Omental fat pad (tissue), 4 donors: ENCODE measurements around the gene RCC1. TPM values are rescaled to one million over a fixed set of nuclear protein-coding genes. Genes with fewer than 3 reads are reported as not detected.
"Not testable (repeated sequence)": the region's sequence is repeated elsewhere in the genome, so short reads cannot be mapped to it uniquely, and the experiment has no call there.

Experiments used
- ATAC-seq: fragments of 150-250 bp; one replicate; pipeline ENCODE4 v1.9.1; 2016; ENCODE audit warnings: mild to moderate bottlenecking, moderate library complexity; ENCODE audit not compliant: low FRiP score
- DNase-seq: peaks from one replicate; pipeline ENCODE4 v3.0.0-alpha.2; 2019; ENCODE audit warnings: low spot score
- total RNA-seq, 4 donors: library from RNA; depleted of rRNA; stranded (reverse); fragments of >200 nt; gene quantifications; one replicate each; pipeline ENCODE4 v1.1.0, GENCODE V29; 2016
- TF ChIP-seq, protein P1 (sequence below), 3 donors: fragments of 450-650 bp; IDR thresholded peaks; one replicate each; pipeline ENCODE4 v1.5.1; 2016 to 2017; ENCODE audit warnings: antibody characterized with exemption in 3 of 3, mild to moderate bottlenecking in 3 of 3, moderate library complexity in 2 of 3

Gene RCC1
- total RNA-seq, 4 donors from 2014 or later: 15.3 to 32.9 (median 22.1) TPM

DNA sequence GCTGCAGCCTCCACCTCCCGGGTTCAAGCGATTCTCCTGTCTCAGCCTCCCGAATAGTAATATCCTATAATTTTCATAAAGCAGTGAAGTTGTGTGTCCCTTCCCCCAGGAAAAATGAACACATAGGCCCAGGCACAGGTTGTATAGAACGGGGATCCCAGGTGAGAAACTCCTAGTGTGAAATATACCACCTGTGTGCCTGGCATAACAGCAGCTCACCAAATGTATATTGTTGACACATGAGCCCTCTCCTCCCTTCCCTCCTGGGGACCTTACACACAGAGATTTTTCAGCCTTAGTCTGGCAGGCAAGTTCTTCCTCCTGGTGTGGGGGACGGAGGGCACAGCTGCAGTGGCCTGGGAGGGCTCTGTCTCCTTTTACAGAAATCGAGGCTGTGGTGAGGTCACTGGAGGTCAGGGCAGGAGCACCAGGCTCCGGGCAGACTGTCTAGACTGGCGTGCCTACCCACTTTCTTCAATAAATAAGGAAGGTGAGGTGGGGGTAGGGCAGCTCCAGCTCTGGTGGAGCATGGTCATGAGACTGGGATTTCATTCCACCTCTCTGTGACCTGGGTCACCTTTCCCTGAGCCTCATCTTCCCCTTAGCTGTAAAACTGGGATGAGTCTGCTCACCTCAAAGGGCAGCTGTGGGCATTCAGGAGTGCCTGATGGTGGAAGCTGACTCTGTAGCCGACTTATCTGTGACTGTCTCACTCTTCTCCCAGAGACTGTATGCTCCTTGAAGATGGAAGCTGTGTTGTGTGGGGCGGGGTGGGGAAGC, 14.3 kb downstream of the RCC1 start:
- TF ChIP-seq, protein P1, sequence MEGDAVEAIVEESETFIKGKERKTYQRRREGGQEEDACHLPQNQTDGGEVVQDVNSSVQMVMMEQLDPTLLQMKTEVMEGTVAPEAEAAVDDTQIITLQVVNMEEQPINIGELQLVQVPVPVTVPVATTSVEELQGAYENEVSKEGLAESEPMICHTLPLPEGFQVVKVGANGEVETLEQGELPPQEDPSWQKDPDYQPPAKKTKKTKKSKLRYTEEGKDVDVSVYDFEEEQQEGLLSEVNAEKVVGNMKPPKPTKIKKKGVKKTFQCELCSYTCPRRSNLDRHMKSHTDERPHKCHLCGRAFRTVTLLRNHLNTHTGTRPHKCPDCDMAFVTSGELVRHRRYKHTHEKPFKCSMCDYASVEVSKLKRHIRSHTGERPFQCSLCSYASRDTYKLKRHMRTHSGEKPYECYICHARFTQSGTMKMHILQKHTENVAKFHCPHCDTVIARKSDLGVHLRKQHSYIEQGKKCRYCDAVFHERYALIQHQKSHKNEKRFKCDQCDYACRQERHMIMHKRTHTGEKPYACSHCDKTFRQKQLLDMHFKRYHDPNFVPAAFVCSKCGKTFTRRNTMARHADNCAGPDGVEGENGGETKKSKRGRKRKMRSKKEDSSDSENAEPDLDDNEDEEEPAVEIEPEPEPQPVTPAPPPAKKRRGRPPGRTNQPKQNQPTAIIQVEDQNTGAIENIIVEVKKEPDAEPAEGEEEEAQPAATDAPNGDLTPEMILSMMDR (IDR thresholded peaks at IDR 0.05): no peak
- DNase-seq (no peak), ATAC-seq (no peak)

DNA sequence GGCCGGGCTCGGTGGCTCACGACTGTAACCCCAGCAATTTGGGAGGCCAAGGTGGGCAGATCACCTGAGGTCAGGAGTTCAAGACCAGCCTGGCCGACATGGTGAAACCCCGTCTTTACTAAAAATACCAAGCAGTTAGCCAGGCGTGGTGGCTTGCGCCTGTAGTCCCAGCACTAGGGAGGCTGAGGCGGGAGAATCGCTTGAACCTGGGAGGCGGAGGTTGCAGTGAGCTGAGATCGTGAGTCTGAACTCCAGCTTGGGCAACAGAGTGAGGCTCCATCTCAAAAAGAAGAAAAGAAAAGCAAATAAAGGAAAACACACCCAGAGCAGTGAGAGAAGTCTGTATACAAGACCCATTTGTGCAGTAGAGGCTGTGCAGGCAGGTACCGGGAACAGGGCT, 15.0 kb downstream of the RCC1 start:
- not testable (repeated sequence) for DNase-seq, ATAC-seq

DNA sequence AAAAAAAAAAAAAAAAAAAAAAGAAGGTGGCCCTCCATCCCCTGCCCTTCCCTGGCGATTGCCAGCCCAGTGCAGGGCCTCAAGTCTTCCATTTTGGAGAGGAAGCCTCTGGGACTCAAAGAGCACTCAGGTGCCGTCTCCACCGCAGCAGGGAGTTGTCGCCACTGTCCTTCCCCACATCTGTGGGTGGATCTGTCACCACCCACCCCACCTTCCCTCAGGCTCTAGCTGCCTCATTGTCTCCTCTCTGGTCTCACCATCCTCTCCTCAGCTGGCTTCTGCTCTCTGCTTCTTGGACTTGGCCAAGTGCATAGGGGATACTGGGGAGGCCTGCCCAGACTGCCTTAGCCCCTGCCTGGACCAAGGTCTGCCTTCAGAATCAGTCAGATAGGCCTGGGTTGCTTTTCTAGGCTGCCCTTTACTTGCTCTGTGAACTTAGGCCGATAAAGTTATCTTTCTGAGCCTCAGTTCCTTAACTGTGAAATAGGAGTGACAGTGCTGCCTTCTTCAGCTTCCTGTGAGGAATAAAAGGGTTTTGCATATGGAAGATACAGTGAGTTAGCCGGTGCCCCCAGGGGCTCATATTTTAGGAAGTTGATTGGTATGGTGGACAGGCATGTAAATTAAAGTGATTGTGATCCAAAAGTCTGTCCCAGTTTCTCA, 15.8 kb downstream of the RCC1 start:
- TF ChIP-seq, protein P1 (IDR thresholded peaks at IDR 0.05): no peak
- no peak for DNase-seq
- ATAC-seq: no peak

DNA sequence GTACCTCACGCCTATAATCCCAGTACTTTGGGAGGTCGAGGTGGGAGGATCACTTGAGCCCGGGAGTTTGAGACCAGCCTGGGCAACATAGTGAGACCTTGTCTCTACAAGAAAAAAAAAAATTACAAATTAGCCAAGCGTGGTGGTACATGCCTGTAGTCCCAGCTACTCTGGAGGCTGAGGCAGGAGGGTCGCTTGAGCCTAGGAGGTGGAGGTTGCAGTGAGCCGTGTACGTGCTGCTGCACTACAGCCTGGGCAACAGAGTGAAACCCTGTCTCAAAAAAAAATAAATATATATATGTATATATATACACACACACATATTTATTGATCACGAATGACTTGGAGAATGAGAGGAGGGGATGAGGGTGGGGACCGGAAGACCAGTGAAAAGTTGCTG, 16.7 kb downstream of the RCC1 start:
- DNase-seq, ATAC-seq: not testable (repeated sequence)

DNA sequence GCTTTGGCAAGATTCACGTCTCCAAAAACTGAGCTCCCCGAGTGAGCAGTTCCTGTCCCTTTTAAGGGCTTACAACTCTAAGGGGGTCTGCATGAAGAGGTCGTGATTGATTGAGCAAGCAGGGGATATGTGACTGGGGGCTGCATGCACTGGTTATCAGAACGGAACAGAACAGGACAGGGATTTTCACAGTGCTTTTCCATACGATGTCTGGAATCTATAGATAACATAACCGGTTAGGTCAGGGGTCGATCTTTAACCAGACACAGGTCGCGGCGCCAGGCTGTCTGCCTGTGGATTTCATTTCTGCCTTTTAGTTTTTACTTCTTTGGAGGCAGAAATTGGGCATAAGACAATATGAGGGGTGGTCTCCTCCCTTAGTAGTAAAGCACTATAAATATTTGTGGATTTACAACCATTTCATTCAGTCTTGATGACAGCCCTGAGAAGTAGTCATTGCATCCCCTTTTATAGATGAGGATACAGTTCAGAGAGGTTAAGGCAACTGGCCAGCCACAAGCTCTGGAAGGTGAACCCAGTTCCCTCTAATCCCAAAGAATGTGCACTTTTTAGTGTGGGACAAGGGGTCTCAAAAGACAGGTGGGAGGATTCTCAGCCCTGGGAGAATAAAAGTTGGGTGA, 19.3 kb downstream of the RCC1 start:
- ATAC-seq, DNase-seq: not testable (repeated sequence)

DNA sequence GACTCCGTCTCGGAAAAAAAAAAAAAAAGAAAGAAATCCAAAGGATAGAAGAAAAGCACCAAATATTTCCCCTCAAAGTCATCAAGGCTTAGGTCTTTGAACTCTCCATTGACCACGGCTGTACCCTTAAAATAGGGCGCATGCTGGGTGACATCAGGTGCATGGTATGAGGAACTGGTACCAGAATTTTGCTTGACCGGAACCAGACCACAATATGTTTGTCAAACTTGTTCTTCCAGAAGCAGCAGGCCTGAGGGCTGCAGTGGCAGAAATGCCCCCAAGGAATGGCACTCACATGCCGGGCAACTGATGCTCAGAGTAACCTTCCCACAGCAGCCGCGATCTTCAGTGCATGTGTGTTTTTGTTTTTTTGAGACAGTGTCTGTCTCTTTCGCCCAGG, 21.0 kb downstream of the RCC1 start:
- TF ChIP-seq, protein P1 (IDR thresholded peaks at IDR 0.05): no peak
- no peak for DNase-seq
- no peak for ATAC-seq

DNA sequence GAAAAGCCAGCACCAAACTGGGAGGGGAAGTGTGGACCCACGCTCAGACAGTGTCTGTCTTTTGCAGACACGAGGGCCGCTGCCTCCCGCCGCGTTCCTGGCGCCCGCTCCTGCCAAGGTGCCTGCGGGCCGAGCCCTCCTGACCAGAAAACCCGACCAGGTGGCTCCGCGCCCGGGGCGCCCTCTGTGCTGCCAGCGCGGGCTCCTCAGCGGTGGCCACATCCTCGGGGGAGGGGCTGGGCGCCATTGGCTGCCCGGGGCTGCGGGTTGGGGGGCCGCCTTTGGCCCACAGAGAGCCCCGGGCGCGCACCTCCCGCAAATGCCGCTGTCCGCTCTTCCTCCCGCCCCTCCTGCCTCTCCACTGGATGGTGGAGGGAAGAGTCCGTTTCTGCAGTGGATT, 24.6 kb downstream of the RCC1 start:
- ATAC-seq (no peak), DNase-seq (no peak)
- TF ChIP-seq, protein P1 (IDR thresholded peaks at IDR 0.05): no peak

DNA sequence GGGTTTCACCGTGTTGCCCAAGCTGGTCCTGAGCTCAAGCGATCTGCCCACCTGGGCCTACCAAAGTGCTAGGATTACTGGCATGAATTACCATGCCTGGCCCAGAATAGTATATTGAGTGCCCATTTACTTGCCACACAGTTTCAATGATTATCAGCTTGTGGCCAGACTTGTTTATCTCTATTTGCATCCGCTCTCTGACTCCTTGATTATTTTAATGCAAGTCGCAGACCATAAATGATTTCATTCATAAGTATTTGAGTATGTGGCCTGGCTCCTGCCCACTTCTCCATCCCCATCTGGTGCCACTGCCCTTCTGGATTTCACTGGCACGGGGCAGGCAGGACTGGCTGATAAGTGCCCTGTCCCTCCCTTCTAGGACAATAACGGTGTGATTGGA, 28.8 kb downstream of the RCC1 start:
- ATAC-seq: no peak
- no peak for DNase-seq
- TF ChIP-seq, protein P1 (IDR thresholded peaks at IDR 0.05): no peak
